ENCODE data around the gene KIF2C.
A peak's percentile ranks its signal among the peaks of the same experiment; 100 is the strongest.

GRCh38 chr1:44786138-44786840 lies 46.7 kb downstream of the KIF2C start:
- no peak for TF ChIP-seq EZH2 (IDR thresholded peaks at IDR 0.05; ENCODE audit: low read length, missing control alignments)
- TF ChIP-seq CTCF (conservative IDR thresholded peaks at IDR 0.05 in 1 of 2, IDR thresholded peaks at IDR 0.05 in 1 of 2; ENCODE audit: low read depth in 1 of 2, low read length in 2 of 2): peak; percentile 96 to 99
